ENCODE measurements around the gene KCNMA1.

- no peak for TF ChIP-seq POLR2A (IDR thresholded peaks at IDR 0.05)
- TF ChIP-seq, protein P1, sequence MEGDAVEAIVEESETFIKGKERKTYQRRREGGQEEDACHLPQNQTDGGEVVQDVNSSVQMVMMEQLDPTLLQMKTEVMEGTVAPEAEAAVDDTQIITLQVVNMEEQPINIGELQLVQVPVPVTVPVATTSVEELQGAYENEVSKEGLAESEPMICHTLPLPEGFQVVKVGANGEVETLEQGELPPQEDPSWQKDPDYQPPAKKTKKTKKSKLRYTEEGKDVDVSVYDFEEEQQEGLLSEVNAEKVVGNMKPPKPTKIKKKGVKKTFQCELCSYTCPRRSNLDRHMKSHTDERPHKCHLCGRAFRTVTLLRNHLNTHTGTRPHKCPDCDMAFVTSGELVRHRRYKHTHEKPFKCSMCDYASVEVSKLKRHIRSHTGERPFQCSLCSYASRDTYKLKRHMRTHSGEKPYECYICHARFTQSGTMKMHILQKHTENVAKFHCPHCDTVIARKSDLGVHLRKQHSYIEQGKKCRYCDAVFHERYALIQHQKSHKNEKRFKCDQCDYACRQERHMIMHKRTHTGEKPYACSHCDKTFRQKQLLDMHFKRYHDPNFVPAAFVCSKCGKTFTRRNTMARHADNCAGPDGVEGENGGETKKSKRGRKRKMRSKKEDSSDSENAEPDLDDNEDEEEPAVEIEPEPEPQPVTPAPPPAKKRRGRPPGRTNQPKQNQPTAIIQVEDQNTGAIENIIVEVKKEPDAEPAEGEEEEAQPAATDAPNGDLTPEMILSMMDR (IDR thresholded peaks at IDR 0.05), result no peak
These were observed 36.1 kb downstream of the KCNMA1 start for GRCh38 chr10:77601488-77601887.
